Kidney (tissue), 14 donors: ENCODE results near the gene DSCAML1. TPM values are rescaled to one million over a fixed set of nuclear protein-coding genes. Genes with fewer than 3 reads are reported as not detected.

Experiments
- DNase-seq, 5 donors: peaks; one replicate each; pipeline ENCODE4 v3.0.0-alpha.2; 2013 to 2020
- FAIRE-seq: peaks from 2 replicates; lab custom pipeline; 2012; peaks lifted over from hg19 to GRCh38; lab: Jason Lieb, UNC
- H3K27ac ChIP-seq, 2 donors: one replicate each; pipeline ENCODE4 v1.7.0; 2013; ENCODE audit warnings: low read depth in 2 of 2, low read length in 2 of 2, inconsistent platforms in 1 of 2
- H3K27me3 ChIP-seq: one replicate; pipeline ENCODE4 v1.7.1; 2013; ENCODE audit warnings: low read length, inconsistent platforms; ENCODE audit not compliant: control insufficient read depth, insufficient read depth
- H3K36me3 ChIP-seq, 3 donors: one replicate each; pipeline versions ENCODE4 v1.7.0 to v1.7.1; 2013; ENCODE audit warnings: low read length in 3 of 3, control low read depth in 1 of 3, inconsistent platforms in 1 of 3; ENCODE audit not compliant: insufficient read depth in 3 of 3, control insufficient read depth in 2 of 3
- H3K4me1 ChIP-seq, 3 donors: one replicate each; pipeline versions ENCODE4 v1.7.0 to v1.7.1; 2013; ENCODE audit warnings: low read length in 3 of 3, inconsistent platforms in 1 of 3, low read depth in 1 of 3; ENCODE audit not compliant: control insufficient read depth in 2 of 3, insufficient read depth in 2 of 3
- H3K4me3 ChIP-seq, 3 donors: one replicate each; pipeline versions ENCODE4 v1.7.0 to v1.8.1; 2013; ENCODE audit warnings: low read length in 3 of 3, control low read depth in 1 of 3, inconsistent platforms in 1 of 3
- H3K9ac ChIP-seq, 3 donors: one replicate each; pipeline versions ENCODE4 v1.7.0 to v1.7.1; 2013; ENCODE audit warnings: low read length in 3 of 3, control low read depth in 1 of 3, inconsistent platforms in 1 of 3
- H3K9me3 ChIP-seq, 3 donors: one replicate each; pipeline versions ENCODE4 v1.7.0 to v1.7.1; 2013; ENCODE audit warnings: low read length in 3 of 3, control low read depth in 1 of 3, inconsistent platforms in 1 of 3; ENCODE audit not compliant: control insufficient read depth in 2 of 3, insufficient read depth in 1 of 3
- intact Hi-C: fragments of 100-400 bp; cut with DNase I; formaldehyde crosslinking; loops from one replicate; pipeline ENCODE4 v1.11.1; 2022
- polyA plus RNA-seq: library from polyadenylated mRNA; stranded (reverse); fragments of 350-450 nt; fragmentation: Illumina TruSeq; extraction: RNeasy Lipid Tissue Mini Kit (QIAGEN cat#74804); gene quantifications from one replicate; pipeline ENCODE4 v1.2.3, GENCODE V29; 2014; ENCODE audit warnings: low read depth, low replicate concordance; ENCODE audit not compliant: insufficient read depth
- total RNA-seq: library from RNA; stranded (reverse); fragmentation: NEBNext Ultra II Directional; extraction: Animal tissue kit (Norgen Biotek cat#: 25700); gene quantifications from one replicate; pipeline ENCODE4 v1.2.1, GENCODE V29; 2021
- TF ChIP-seq, protein P1 (sequence below): IDR thresholded peaks from 3 replicates; pipeline ENCODE4 v1.5.1; 2012; ENCODE audit warnings: mild to moderate bottlenecking, moderate library complexity, borderline replicate concordance; ENCODE audit not compliant: insufficient read depth; ENCODE audit errors: extremely low read depth
- donor health status: control.
- donor health status: control.
- donor health status: control.
- donor health status: control.
- donor health status: control.
- donor health status: DM: yes; HTN: yes; CAD: no.
- donor health status: Normal renal cell carcinoma (clear cell type).

DSCAML1 gene
- total and polyA plus RNA-seq, 2 donors from 2014 or later, result 0.95 to 17.3 TPM

DNA sequence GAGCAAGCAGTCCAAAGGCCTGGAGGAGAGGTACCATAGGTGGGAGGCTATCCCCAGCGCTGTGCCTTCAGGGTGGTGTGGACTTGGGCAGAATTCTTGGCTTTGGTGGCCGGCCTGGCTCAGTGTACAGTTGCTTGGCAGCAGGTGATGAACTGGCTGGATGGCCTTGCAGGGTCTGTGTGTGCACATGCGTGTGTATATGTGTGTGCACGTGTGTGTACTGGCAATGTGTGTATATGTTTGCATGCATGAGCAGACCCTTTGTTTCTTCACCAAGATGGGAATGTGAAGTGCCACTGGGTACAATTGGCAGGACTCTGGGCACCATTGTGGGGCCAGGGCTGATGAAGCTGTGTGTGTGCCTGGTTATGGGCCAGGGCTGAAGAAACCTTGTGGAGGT, 416.3 kb downstream of the DSCAML1 start:
- intact Hi-C loops, result no loop called here
- FAIRE-seq (no peak), DNase-seq (no peak)
- Histone ChIP-seq H3K4me3 (no peak overlapping the region), H3K27me3 (no peaks in the 10 kb centered on the region), H3K36me3 (peaks cover 0 to 26% (median 25%) of the 10 kb centered on the region in 3 donors), H3K9ac (no peak overlapping the region), H3K27ac (no peak overlapping the region), H3K4me1 (no peaks in the 10 kb centered on the region), H3K9me3 (no peaks in the 10 kb centered on the region)
- TF ChIP-seq, protein P1, sequence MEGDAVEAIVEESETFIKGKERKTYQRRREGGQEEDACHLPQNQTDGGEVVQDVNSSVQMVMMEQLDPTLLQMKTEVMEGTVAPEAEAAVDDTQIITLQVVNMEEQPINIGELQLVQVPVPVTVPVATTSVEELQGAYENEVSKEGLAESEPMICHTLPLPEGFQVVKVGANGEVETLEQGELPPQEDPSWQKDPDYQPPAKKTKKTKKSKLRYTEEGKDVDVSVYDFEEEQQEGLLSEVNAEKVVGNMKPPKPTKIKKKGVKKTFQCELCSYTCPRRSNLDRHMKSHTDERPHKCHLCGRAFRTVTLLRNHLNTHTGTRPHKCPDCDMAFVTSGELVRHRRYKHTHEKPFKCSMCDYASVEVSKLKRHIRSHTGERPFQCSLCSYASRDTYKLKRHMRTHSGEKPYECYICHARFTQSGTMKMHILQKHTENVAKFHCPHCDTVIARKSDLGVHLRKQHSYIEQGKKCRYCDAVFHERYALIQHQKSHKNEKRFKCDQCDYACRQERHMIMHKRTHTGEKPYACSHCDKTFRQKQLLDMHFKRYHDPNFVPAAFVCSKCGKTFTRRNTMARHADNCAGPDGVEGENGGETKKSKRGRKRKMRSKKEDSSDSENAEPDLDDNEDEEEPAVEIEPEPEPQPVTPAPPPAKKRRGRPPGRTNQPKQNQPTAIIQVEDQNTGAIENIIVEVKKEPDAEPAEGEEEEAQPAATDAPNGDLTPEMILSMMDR, result no peak

DNA sequence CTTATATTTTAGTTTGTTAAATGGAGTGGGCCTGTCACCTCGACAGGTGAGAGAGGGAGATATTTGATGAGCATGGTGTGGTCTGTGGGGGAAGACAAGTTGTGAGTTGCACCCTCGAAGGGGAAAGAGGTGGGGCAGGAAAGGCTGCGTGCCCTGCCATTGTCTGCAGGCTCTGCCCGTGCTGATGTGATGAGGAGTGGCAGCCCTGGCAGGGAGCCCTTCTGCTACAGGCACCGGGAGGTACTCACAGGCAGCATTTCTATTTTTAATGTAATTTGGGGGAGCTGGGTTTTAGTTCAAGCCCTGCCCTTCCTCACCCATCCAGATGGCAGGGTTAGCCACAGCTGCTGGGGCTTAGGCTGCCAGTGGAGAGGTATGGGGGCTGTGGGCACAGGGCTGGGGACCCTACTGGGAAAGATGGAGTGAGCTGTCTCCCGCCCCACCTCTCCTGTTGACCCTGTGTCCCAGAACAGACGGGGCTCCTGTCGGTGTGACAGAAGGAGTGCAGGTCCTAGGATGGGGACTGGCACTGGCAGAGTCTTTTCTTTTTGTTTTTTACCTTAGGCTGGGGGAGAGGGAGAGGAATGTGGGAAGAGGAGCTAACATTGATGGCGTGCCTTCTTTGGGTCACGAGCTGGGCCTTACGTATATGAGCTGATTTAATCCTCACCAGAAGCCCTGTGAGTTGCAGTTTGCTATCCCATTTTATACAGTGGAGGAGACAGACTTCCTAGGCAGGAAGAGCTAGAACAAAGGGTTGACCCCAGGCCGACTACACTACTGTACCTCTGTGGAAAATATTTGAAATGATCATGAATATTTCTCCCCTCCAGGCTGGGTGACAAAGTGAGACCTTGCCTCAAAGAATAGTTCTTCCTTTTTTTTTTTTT, 417.8 kb downstream of the DSCAML1 start:
- TF ChIP-seq, protein P1, result no peak
- Histone ChIP-seq H3K4me1 (no peaks in the 10 kb centered on the region), H3K9me3 (no peaks in the 10 kb centered on the region), H3K36me3 (peaks cover 0 to 39% (median 28%) of the 10 kb centered on the region in 3 donors), H3K9ac (no peak overlapping the region), H3K27ac (no peak overlapping the region), H3K27me3 (no peaks in the 10 kb centered on the region), H3K4me3 (no peak overlapping the region)
- intact Hi-C loops, result no loop called here
- DNase-seq (no peak), FAIRE-seq (no peak)

Other genes with a start within 250 kb of the DSCAML1 start
- 2,527 TPM for gene FXYD2, start 27.5 kb upstream of the DSCAML1 start, total RNA-seq
- 9,664 TPM for gene FXYD2, start 27.5 kb upstream of the DSCAML1 start, polyA plus RNA-seq
- 62.7 TPM for gene FXYD6, start 79.4 kb upstream of the DSCAML1 start, total RNA-seq
- gene FXYD6, start 79.4 kb upstream of the DSCAML1 start, polyA plus RNA-seq, result 57.8 TPM
- 1.9 TPM for gene TMPRSS13, start 132.2 kb upstream of the DSCAML1 start, total RNA-seq
- 1.2 TPM for gene TMPRSS13, start 132.2 kb upstream of the DSCAML1 start, polyA plus RNA-seq
- gene IL10RA, start 189.2 kb upstream of the DSCAML1 start, total RNA-seq, result 37.2 TPM
- gene IL10RA, start 189.2 kb upstream of the DSCAML1 start, polyA plus RNA-seq, result 1.8 TPM